Measurements from ENCODE around the gene EMC9.

EMC9 gene

DNA sequence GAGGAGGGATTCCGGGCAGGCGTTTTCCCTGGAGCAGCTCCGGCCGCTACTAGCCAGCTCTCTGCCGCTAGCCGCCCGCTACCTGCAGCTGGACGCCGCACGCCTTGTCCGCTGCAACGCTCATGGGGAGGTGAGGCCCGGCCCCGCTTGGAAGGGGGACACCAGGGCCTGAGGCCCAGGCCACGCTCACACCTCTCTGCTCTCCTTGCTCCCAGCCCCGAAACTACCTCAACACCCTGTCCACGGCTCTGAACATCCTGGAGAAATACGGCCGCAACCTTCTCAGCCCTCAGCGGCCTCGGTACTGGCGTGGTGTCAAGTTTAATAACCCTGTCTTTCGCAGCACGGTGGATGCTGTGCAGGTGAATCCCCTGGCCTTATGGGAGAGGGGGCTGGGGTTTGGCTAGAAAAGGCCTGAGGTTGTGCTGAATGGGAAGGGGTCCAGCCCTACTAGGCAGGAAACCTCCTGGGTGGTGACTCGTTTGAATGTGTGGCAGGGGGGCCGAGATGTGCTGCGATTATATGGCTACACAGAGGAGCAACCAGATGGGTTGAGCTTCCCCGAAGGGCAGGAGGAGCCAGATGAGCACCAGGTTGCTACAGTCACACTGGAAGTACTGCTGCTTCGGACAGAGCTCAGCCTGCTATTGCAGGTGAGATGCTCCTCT, 6.5 kb upstream of the EMC9 start:
- no peak for DNase-seq (ENCODE audit: low read depth)
- TF ChIP-seq, protein P1, sequence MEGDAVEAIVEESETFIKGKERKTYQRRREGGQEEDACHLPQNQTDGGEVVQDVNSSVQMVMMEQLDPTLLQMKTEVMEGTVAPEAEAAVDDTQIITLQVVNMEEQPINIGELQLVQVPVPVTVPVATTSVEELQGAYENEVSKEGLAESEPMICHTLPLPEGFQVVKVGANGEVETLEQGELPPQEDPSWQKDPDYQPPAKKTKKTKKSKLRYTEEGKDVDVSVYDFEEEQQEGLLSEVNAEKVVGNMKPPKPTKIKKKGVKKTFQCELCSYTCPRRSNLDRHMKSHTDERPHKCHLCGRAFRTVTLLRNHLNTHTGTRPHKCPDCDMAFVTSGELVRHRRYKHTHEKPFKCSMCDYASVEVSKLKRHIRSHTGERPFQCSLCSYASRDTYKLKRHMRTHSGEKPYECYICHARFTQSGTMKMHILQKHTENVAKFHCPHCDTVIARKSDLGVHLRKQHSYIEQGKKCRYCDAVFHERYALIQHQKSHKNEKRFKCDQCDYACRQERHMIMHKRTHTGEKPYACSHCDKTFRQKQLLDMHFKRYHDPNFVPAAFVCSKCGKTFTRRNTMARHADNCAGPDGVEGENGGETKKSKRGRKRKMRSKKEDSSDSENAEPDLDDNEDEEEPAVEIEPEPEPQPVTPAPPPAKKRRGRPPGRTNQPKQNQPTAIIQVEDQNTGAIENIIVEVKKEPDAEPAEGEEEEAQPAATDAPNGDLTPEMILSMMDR (IDR thresholded peaks at IDR 0.05; ENCODE audit: low read depth, low read length, missing control alignments), result no peak
- peak overlapping the region; percentile 84 for H3K4me3 ChIP-seq (ENCODE audit: low read depth, low read length)

DNA sequence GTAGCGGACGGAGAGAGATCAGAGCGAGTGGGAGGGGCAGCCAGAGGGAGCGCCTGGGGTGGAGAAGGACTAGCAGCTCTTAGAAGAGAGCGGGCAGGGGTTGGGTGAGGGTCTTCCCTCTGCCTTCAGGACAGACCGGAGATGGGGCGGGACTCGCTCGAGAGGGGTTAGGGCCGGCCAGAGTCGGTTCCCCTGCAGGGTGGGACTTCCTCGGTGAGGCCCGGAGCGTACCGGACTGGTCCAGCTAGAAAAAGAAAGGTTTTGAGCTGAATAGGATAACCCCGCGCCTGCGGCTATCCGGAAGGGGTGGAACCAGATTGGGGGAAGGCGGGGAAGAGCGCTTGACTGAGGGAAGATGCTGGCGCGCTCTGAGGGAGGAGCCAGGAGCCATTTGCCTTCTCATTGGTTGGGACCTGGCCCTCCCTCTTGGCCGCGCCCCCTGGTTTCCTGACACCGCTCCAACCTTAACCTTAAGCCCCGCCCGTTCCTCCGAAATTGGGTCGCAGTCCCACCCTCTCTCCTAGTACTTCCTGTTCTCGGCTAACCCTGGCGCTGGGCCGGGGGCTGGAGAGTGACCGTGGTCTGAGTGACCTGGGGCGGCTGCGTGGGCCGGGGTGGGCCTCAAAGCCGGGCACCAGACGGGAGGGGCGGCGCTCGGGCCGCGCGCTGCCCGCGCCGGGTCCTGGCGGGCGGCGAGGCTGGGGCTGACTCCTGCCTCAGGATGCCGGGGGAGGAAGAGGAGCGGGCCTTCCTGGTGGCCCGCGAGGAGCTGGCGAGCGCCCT, 5.8 kb upstream of the EMC9 start, which contains the start of gene RNF31:
RNF31 (plus strand) TSS at position 521 of the 783 bp plus-strand sequence; CDS start at position 722, 201 bp downstream.
- DNase-seq (ENCODE audit: low read depth), result peak; percentile 96
- TF ChIP-seq, protein P1 (IDR thresholded peaks at IDR 0.05; ENCODE audit: low read depth, low read length, missing control alignments), result no peak
- H3K4me3 ChIP-seq (ENCODE audit: low read depth, low read length), result peak within 1 kb of the TSS; percentile 84

DNA sequence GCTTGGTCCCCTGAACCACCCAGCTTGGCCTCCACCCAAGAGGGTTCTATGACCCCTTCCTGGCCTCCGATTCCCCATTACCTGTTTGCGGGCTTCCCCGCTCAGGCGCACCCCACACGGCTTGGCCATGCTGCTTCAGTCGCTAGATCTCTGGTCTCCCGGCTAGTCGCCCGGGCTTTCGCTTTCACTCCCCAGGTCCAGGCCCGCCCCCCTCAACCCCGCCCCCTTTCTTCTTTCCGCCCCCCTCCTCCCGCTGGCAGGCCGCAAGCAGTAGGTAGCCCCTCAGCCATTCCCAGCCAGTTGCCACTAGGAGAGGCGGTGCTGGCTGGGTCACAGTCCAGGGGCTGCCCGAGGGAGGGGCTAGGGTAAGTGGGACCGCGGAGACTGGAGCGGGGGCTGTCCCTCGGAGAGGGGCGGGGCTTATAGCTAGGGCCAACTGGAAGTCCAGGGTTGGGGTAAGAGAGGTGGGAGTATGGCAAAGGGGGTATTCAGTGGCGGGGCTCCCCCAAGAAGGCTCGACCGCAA, 5.1 kb upstream of the EMC9 start, which contains the start of gene PSME2:
PSME2 (minus strand) TSS at position 158 of the 525 bp plus-strand sequence; CDS start at position 129, 29 bp downstream.
- DNase-seq (ENCODE audit: low read depth), result peak; percentile 92
- H3K4me3 ChIP-seq (ENCODE audit: low read depth, low read length), result peak within 1 kb of the TSS; percentile 84
- TF ChIP-seq, protein P1 (IDR thresholded peaks at IDR 0.05; ENCODE audit: low read depth, low read length, missing control alignments), result no peak

DNA sequence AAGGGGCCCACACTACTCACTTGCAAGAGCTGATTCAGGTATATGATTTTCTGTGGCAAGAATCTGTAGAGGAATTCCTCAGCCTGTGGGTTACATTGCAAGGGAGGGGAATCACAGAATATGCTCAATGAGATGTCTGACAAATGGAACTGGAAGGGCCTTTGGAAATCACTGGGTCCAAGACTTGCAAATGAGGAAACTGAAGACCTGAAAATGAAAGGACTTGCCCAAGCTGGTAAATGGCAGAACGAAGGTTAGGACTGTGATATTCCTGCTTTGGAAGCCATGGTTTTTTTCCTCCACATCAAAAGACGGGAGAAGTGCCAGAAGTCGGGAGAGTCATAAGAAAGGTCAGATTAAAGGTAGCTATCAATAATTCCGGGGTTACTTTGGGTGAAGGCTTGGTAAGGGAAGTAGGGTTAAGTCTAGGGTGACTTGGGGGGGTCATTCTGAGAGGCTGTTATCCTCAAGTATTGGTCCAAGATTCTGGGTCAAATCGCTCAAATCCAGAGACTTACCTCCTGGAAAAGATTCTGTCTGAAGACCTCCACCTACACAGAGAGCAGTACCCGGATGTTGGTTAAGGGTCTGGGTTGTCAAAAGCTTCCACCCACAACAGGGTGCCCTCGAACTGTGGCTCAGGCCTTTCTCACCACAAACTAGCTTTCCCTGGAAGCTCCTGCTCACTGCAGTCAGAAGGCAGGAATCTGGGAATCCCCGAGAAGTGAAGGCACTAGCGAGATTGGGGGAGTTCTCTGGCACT, 4.5 kb upstream of the EMC9 start:
- TF ChIP-seq, protein P1 (IDR thresholded peaks at IDR 0.05; ENCODE audit: low read depth, low read length, missing control alignments), result no peak
- peak overlapping the region; percentile 84 for H3K4me3 ChIP-seq (ENCODE audit: low read depth, low read length)
- no peak for DNase-seq (ENCODE audit: low read depth)

DNA sequence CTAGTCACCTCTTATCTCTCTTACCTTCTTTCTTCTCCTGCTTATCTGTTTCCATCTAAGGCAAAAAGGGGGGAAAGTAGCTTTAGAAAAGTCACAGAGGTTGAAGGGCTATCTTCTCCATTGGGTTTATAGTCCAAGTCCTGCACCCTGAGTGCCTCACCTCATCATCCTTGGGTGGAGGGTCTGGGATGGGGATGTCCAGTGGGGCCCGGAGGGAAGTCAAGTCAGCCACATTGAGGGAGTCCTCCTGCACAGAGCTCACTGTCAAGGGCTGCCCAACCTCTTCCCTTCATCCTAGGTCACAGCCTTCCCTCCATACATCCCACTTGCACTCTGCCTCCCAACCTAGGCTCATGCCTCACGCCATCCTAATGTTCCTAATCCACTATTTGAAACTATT, 3.8 kb upstream of the EMC9 start:
- TF ChIP-seq, protein P1 (IDR thresholded peaks at IDR 0.05; ENCODE audit: low read depth, low read length, missing control alignments), result no peak
- no peak for DNase-seq (ENCODE audit: low read depth)
- peak overlapping the region; percentile 84 for H3K4me3 ChIP-seq (ENCODE audit: low read depth, low read length)

DNA sequence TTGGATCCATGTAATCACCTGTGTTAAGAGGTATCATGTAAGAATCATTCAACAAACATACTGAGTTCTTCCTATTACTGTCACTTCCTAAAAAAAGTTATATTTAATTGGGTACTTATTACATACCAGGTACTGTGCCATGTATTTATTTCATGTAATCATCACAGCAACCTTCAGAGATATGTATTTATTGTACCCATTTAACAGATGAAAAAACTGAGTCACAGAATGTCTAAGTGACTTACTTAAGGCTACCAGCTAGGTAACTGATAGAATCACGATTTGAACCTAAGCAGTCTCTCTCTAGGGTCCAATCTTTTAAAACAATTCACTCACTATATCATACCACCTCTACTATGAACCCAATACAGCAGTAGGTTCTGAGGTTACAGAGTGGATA, 3.1 kb upstream of the EMC9 start:
- TF ChIP-seq, protein P1 (IDR thresholded peaks at IDR 0.05; ENCODE audit: low read depth, low read length, missing control alignments), result no peak

More for the DNA sequence above, 3.1 kb upstream of the EMC9 start:
- H3K4me3 ChIP-seq (ENCODE audit: low read depth, low read length), result no peak overlapping the region
- DNase-seq (ENCODE audit: low read depth), result no peak

Measured in GM12864 (cell line).